H9 (cell line): ENCODE measurements around the gene TDRD1. TPM values are rescaled to one million over a fixed set of nuclear protein-coding genes. Genes with fewer than 3 reads are reported as not detected.

Source experiments
- DNase-seq: peaks from one replicate; pipeline ENCODE4 v3.0.0-alpha.2; 2017
- H2AFZ ChIP-seq: one replicate; pipeline ENCODE4 v1.6.1; 2013; ENCODE audit warnings: mild to moderate bottlenecking, low read length, control low read depth, moderate library complexity
- H2AK5ac ChIP-seq: 2 replicates; pipeline ENCODE4 v1.6.1; 2013; ENCODE audit warnings: low read length, control low read depth, mixed read lengths; ENCODE audit not compliant: insufficient read length
- H2BK120ac ChIP-seq: one replicate; pipeline ENCODE4 v1.6.1; 2013; ENCODE audit warnings: low read depth, mild to moderate bottlenecking, low read length, control low read depth, inconsistent platforms; ENCODE audit not compliant: poor library complexity, severe bottlenecking
- H2BK12ac ChIP-seq: 2 replicates; pipeline ENCODE4 v1.6.1; 2013; ENCODE audit warnings: low read length, control low read depth, mixed read lengths, low read depth; ENCODE audit not compliant: insufficient read length
- H2BK15ac ChIP-seq: 2 replicates; pipeline ENCODE4 v1.6.1; 2013; ENCODE audit warnings: low read depth, low read length, control low read depth
- H2BK20ac ChIP-seq: one replicate; pipeline ENCODE4 v1.6.1; 2013; ENCODE audit warnings: low read depth, mild to moderate bottlenecking, low read length, control low read depth, inconsistent platforms; ENCODE audit not compliant: poor library complexity, severe bottlenecking
- H2BK5ac ChIP-seq: 2 replicates; pipeline ENCODE4 v1.6.1; 2013; ENCODE audit warnings: low read length, control low read depth, mixed read lengths; ENCODE audit not compliant: insufficient read length
- H3K14ac ChIP-seq: 2 replicates; pipeline ENCODE4 v1.6.1; 2013; ENCODE audit warnings: low read length, control low read depth; ENCODE audit not compliant: insufficient read depth
- H3K18ac ChIP-seq: 2 replicates; pipeline ENCODE4 v1.6.1; 2013; ENCODE audit warnings: low read depth, mild to moderate bottlenecking, mixed read lengths, low read length, control low read depth; ENCODE audit not compliant: insufficient read length
- H3K23ac ChIP-seq: 2 replicates; pipeline ENCODE4 v1.6.1; 2013; ENCODE audit warnings: low read length, control low read depth, mixed read lengths, low read depth; ENCODE audit not compliant: insufficient read length
- H3K23me2 ChIP-seq: 2 replicates; pipeline ENCODE4 v1.6.1; 2013; ENCODE audit warnings: low read depth, mild to moderate bottlenecking, mixed read lengths, low read length, control low read depth; ENCODE audit not compliant: insufficient read length, poor library complexity, severe bottlenecking
- H3K27ac ChIP-seq: 2 replicates; pipeline ENCODE4 v1.5.1; 2013; ENCODE audit warnings: low read length, control low read depth, mixed read lengths, low read depth; ENCODE audit not compliant: insufficient read length
- H3K27me3 ChIP-seq: 2 replicates; pipeline ENCODE4 v1.6.1; 2013; ENCODE audit warnings: low read length, control low read depth, inconsistent platforms; ENCODE audit not compliant: insufficient read depth
- H3K4ac ChIP-seq: 2 replicates; pipeline ENCODE4 v1.6.1; 2013; ENCODE audit warnings: low read depth, mild to moderate bottlenecking, control low read depth, inconsistent platforms, low read length, moderate library complexity
- H3K4me1 ChIP-seq: 2 replicates; pipeline ENCODE4 v1.6.1; 2013; ENCODE audit warnings: low read length, control low read depth, inconsistent platforms; ENCODE audit not compliant: insufficient read depth
- H3K4me2 ChIP-seq: 2 replicates; pipeline ENCODE4 v1.6.1; 2013; ENCODE audit warnings: low read length, control low read depth, mixed read lengths; ENCODE audit not compliant: insufficient read length, insufficient read depth
- H3K56ac ChIP-seq: 2 replicates; pipeline ENCODE4 v1.6.1; 2013; ENCODE audit warnings: low read depth, mild to moderate bottlenecking, mixed read lengths, low read length, control low read depth; ENCODE audit not compliant: insufficient read length
- H3K79me1 ChIP-seq: 2 replicates; pipeline ENCODE4 v1.6.1; 2013; ENCODE audit warnings: low read depth, mild to moderate bottlenecking, moderate library complexity, low read length, control low read depth, inconsistent platforms; ENCODE audit not compliant: insufficient read depth, poor library complexity, severe bottlenecking
- H3K79me2 ChIP-seq: 2 replicates; pipeline ENCODE4 v1.6.1; 2013; ENCODE audit warnings: low read length, control low read depth, inconsistent platforms; ENCODE audit not compliant: insufficient read depth
- H3K9ac ChIP-seq: 2 replicates; pipeline ENCODE4 v1.6.1; 2013; ENCODE audit warnings: low read length, control low read depth, mixed read lengths; ENCODE audit not compliant: insufficient read length; ENCODE audit errors: extremely low read depth
- H3K9me3 ChIP-seq: one replicate; pipeline ENCODE4 v1.6.1; 2013; ENCODE audit warnings: low read depth, low read length, inconsistent platforms; ENCODE audit not compliant: control insufficient read depth
- H3T11ph ChIP-seq: one replicate; pipeline ENCODE4 v1.6.1; 2013; ENCODE audit warnings: mild to moderate bottlenecking, low read length, control low read depth, inconsistent platforms
- H4K20me1 ChIP-seq: one replicate; pipeline ENCODE4 v1.6.1; 2013; ENCODE audit not compliant: control insufficient read depth, insufficient read length, insufficient read depth
- H4K5ac ChIP-seq: 2 replicates; pipeline ENCODE4 v1.6.1; 2013; ENCODE audit warnings: low read depth, mild to moderate bottlenecking, mixed read lengths, low read length, control low read depth; ENCODE audit not compliant: insufficient read length
- H4K8ac ChIP-seq: replicated peaks from 2 replicates; pipeline ENCODE4 v1.6.1; 2013; ENCODE audit warnings: low read length, control low read depth, mixed read lengths, low read depth; ENCODE audit not compliant: insufficient read length
- H4K91ac ChIP-seq: 2 replicates; pipeline ENCODE4 v1.6.1; 2013; ENCODE audit warnings: low read depth, mild to moderate bottlenecking, moderate library complexity, mixed read lengths, low read length, control low read depth; ENCODE audit not compliant: insufficient read length
- H3K27ac Mint-ChIP-seq, 3 experiments: 2 replicates in 2 of 3; 3 replicates in 1 of 3; pipeline ENCODE4 v1.8.0; 2020 to 2021; ENCODE audit warnings: mixed read lengths in 3 of 3, mild to moderate bottlenecking in 1 of 3, moderate library complexity in 1 of 3
- H3K27me3 Mint-ChIP-seq: 2 replicates; pipeline ENCODE4 v1.8.0; 2021; ENCODE audit warnings: low read depth, mild to moderate bottlenecking, moderate library complexity, mixed read lengths
- H3K36me3 Mint-ChIP-seq, 3 experiments: 2 replicates in 2 of 3; 3 replicates in 1 of 3; pipeline ENCODE4 v1.8.0; 2020 to 2021; ENCODE audit warnings: low read depth in 3 of 3, mixed read lengths in 3 of 3; ENCODE audit not compliant: insufficient read depth in 1 of 3
- H3K4me1 Mint-ChIP-seq, 2 experiments: 2 replicates each; pipeline ENCODE4 v1.8.0; 2020; ENCODE audit warnings: mixed read lengths in 2 of 2
- H3K4me3 Mint-ChIP-seq, 2 experiments: 2 replicates in 1 of 2; 3 replicates in 1 of 2; pipeline ENCODE4 v1.8.0; 2020 to 2021; ENCODE audit warnings: mild to moderate bottlenecking in 2 of 2, mixed read lengths in 2 of 2, moderate library complexity in 1 of 2
- H3K9me3 Mint-ChIP-seq, 2 experiments: 2 replicates in 1 of 2; 3 replicates in 1 of 2; pipeline ENCODE4 v1.8.0; 2020; ENCODE audit warnings: mild to moderate bottlenecking in 2 of 2, mixed read lengths in 2 of 2, moderate library complexity in 1 of 2
- CTCF ChIP-seq: fragments of 200-600 bp; sonication (generic); conservative IDR thresholded peaks from 3 replicates; pipeline ENCODE4 v1.8.0; 2021; ENCODE audit warnings: antibody characterized with exemption, mild to moderate bottlenecking
- WGBS: extraction: QIAGEN DNeasy Blood & Tissue Kit; methylation state at CpG from one replicate; pipeline ENCODE4 v1.1.7; 2013; ENCODE audit warnings: missing lambda C conversion rate, low lambda C conversion rate, mixed read lengths; ENCODE audit not compliant: insufficient read length; ENCODE audit errors: extremely low coverage; 5-methylcytosine and 5-hydroxymethylcytosine counted together
- total RNA-seq: library from RNA; stranded (reverse); gene quantifications from 2 replicates; pipeline ENCODE4 v1.2.1, GENCODE V29; 2021

The TDRD1 gene
- total RNA-seq, 1 experiment from 2014 or later, result 0.15 TPM

- Histone ChIP-seq H3K23ac (no peak overlapping the region), H3T11ph (no peak overlapping the region), H3K27ac (no peak overlapping the region), H3K18ac (no peak overlapping the region), H2BK5ac (no peak overlapping the region), H3K9ac (no peak overlapping the region), H3K4me1 (no peaks in the 10 kb centered on the region), H4K8ac (no peak overlapping the region), H2BK120ac (no peak overlapping the region), H3K14ac (no peak overlapping the region), H4K20me1 (no peaks in the 10 kb centered on the region), H3K27me3 (no peaks in the 10 kb centered on the region), H2BK15ac (no peak overlapping the region), H2AK5ac (no peak overlapping the region), H3K4me2 (no peak overlapping the region), H2AFZ (no peak overlapping the region), H2BK12ac (no peak overlapping the region), H3K79me1 (no peaks in the 10 kb centered on the region), H3K4ac (no peak overlapping the region), H3K9me3 (no peaks in the 10 kb centered on the region), H2BK20ac (no peak overlapping the region), H3K23me2 (no peaks in the 10 kb centered on the region), H4K5ac (no peak overlapping the region), H3K79me2 (no peaks in the 10 kb centered on the region), H3K56ac (no peak overlapping the region), H4K91ac (no peak overlapping the region)
- no peak for TF ChIP-seq CTCF
- no peak for DNase-seq
- no peaks in the 10 kb centered on the region for H3K27me3 Mint-ChIP-seq
- WGBS, result no CpG with 5 or more reads among the region's 3 CpGs
- H3K4me1 Mint-ChIP-seq, result no peaks in the 10 kb centered on the region
- H3K36me3 Mint-ChIP-seq, result peaks cover 5 to 24% (median 22%) of the 10 kb centered on the region in 3 experiments; a peak in 6 of 7 replicates
- H3K9me3 Mint-ChIP-seq, result no peaks in the 10 kb centered on the region
- no peak overlapping the region for H3K4me3 Mint-ChIP-seq
- no peak overlapping the region for H3K27ac Mint-ChIP-seq
These were observed 37.1 kb upstream of the TDRD1 start for GRCh38 chr10:114142018-114142417.
